DOHH2 (cell line): ENCODE measurements around the gene VPS13A.

Experiments
- H3F3A ChIP-seq: fragments of 200-600 bp; sonication (generic), shearing (Covaris generic); 2 replicates; pipeline ENCODE4 v1.6.0; 2016; ENCODE audit warnings: antibody characterized with exemption, mild to moderate bottlenecking; ENCODE audit not compliant: control insufficient read depth, insufficient read depth
- H3K27ac ChIP-seq: fragments of 200-600 bp; sonication (generic); 2 replicates; pipeline ENCODE4 v1.5.1; 2014; ENCODE audit warnings: low read depth, mild to moderate bottlenecking, low read length, moderate library complexity
- H3K27me3 ChIP-seq: fragments of 200-600 bp; sonication (generic); 2 replicates; pipeline ENCODE4 v1.6.1; 2014; ENCODE audit warnings: mild to moderate bottlenecking, low read length, mixed read lengths; ENCODE audit not compliant: control insufficient read depth
- H3K36me3 ChIP-seq: fragments of 200-600 bp; sonication (generic); 2 replicates; pipeline ENCODE4 v1.6.1; 2014; ENCODE audit warnings: mild to moderate bottlenecking, low read length, moderate library complexity, mixed read lengths; ENCODE audit not compliant: control insufficient read depth
- H3K4me1 ChIP-seq: fragments of 200-600 bp; sonication (generic); 2 replicates; pipeline ENCODE4 v1.6.1; 2014; ENCODE audit warnings: mild to moderate bottlenecking, low read length, mixed read lengths; ENCODE audit not compliant: control insufficient read depth
- H3K4me2 ChIP-seq: fragments of 200-600 bp; sonication (generic); 2 replicates; pipeline ENCODE4 v1.6.0; 2014; ENCODE audit warnings: mild to moderate bottlenecking, low read length, moderate library complexity
- H3K4me3 ChIP-seq: fragments of 200-600 bp; sonication (generic); 2 replicates; pipeline ENCODE4 v1.5.1; 2014; ENCODE audit warnings: mild to moderate bottlenecking, low read length, mixed read lengths
- H3K79me2 ChIP-seq: fragments of 200-600 bp; sonication (generic); 2 replicates; pipeline ENCODE4 v1.6.1; 2014; ENCODE audit warnings: mild to moderate bottlenecking, low read length, mixed read lengths; ENCODE audit not compliant: control insufficient read depth
- H3K9me2 ChIP-seq: fragments of 200-600 bp; sonication (generic); replicated peaks from 2 replicates; pipeline ENCODE4 v1.6.1; 2014; ENCODE audit warnings: mild to moderate bottlenecking, low read length, mixed read lengths; ENCODE audit not compliant: control insufficient read depth
- H3K9me3 ChIP-seq: fragments of 200-600 bp; sonication (generic); 2 replicates; pipeline ENCODE4 v1.6.1; 2014; ENCODE audit warnings: antibody characterized with exemption, low read length, mixed read lengths; ENCODE audit not compliant: control insufficient read depth, insufficient read depth
- H4K20me1 ChIP-seq: fragments of 200-600 bp; sonication (generic); 2 replicates; pipeline ENCODE4 v1.6.0; 2014; ENCODE audit warnings: low read depth, mild to moderate bottlenecking, antibody characterized with exemption, low read length, moderate library complexity; ENCODE audit not compliant: control insufficient read depth, insufficient read depth
- EZH2phosphoT487 ChIP-seq: fragments of 200-600 bp; sonication (generic); IDR thresholded peaks from 2 replicates; pipeline ENCODE4 v1.6.1; 2017; ENCODE audit warnings: borderline replicate concordance, mild to moderate bottlenecking, antibody characterized with exemption, low read length, moderate library complexity, mixed read lengths
- TF ChIP-seq, protein P1 (sequence below): fragments of 200-600 bp; sonication (generic); IDR thresholded peaks from one replicate; pipeline ENCODE4 v1.5.1; 2014; ENCODE audit warnings: antibody characterized with exemption, mild to moderate bottlenecking, low read depth, low read length; ENCODE audit not compliant: poor library complexity, severe bottlenecking

Gene VPS13A

DNA sequence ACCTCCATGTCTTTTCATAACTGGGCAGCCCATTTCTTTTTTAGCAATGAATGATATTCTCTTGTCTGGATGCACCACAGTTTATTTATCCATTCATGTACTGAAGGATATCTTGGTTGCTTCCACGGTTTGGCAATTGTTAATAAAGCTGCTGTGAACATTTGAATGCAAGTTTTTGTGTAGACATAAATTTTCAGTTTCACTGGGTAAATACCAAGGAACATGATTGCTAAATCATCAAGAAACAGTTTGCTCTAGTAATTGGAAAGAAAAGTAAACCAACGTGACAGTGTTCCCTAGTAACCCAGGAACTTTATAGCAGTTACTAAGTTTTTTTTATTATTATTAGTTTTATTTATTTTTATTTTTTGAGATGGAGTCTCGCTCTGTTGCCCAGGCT is 100.4 kb downstream of the VPS13A start:
- no peak for TF ChIP-seq EZH2phosphoT487
- TF ChIP-seq, protein P1, sequence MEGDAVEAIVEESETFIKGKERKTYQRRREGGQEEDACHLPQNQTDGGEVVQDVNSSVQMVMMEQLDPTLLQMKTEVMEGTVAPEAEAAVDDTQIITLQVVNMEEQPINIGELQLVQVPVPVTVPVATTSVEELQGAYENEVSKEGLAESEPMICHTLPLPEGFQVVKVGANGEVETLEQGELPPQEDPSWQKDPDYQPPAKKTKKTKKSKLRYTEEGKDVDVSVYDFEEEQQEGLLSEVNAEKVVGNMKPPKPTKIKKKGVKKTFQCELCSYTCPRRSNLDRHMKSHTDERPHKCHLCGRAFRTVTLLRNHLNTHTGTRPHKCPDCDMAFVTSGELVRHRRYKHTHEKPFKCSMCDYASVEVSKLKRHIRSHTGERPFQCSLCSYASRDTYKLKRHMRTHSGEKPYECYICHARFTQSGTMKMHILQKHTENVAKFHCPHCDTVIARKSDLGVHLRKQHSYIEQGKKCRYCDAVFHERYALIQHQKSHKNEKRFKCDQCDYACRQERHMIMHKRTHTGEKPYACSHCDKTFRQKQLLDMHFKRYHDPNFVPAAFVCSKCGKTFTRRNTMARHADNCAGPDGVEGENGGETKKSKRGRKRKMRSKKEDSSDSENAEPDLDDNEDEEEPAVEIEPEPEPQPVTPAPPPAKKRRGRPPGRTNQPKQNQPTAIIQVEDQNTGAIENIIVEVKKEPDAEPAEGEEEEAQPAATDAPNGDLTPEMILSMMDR: no peak
- H3F3A ChIP-seq: no peaks in the 10 kb centered on the region
- no peak overlapping the region for H3K4me3 ChIP-seq
- no peaks in the 10 kb centered on the region for H3K9me2 ChIP-seq
- H3K27me3 ChIP-seq: no peaks in the 10 kb centered on the region
- H3K9me3 ChIP-seq: no peaks in the 10 kb centered on the region
- no peak overlapping the region for H3K4me2 ChIP-seq
- no peak overlapping the region for H3K27ac ChIP-seq
- H3K36me3 ChIP-seq: peaks cover 8% of the 10 kb centered on the region
- no peaks in the 10 kb centered on the region for H3K79me2 ChIP-seq
- no peaks in the 10 kb centered on the region for H4K20me1 ChIP-seq
- no peaks in the 10 kb centered on the region for H3K4me1 ChIP-seq

DNA sequence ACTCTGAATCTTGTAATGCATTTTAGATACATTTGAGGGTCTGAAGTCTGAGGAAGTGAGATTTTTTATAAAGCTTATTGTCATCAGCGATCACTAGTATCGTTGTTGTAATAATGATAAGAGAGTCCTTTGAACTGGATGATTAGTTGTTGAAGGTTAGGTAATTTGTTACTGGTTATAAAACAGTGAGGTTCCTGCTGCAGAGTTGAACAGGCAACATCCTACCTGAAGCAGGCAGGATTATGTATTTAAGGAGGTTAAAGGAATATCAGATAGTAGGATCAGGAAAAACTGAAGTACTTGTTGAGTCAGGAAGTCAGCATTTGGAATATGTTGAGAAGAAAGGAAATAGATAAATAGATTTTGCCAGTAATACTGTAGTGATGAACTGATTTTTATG is 106.7 kb downstream of the VPS13A start:
- TF ChIP-seq, protein P1: no peak
- no peak for TF ChIP-seq EZH2phosphoT487
- Histone ChIP-seq H3F3A (no peaks in the 10 kb centered on the region), H3K36me3 (peaks cover 28% of the 10 kb centered on the region), H3K9me3 (no peaks in the 10 kb centered on the region), H3K4me3 (no peak overlapping the region), H3K4me1 (no peaks in the 10 kb centered on the region), H4K20me1 (no peaks in the 10 kb centered on the region), H3K79me2 (no peaks in the 10 kb centered on the region), H3K27me3 (no peaks in the 10 kb centered on the region), H3K9me2 (no peaks in the 10 kb centered on the region), H3K4me2 (no peak overlapping the region), H3K27ac (no peak overlapping the region)

DNA sequence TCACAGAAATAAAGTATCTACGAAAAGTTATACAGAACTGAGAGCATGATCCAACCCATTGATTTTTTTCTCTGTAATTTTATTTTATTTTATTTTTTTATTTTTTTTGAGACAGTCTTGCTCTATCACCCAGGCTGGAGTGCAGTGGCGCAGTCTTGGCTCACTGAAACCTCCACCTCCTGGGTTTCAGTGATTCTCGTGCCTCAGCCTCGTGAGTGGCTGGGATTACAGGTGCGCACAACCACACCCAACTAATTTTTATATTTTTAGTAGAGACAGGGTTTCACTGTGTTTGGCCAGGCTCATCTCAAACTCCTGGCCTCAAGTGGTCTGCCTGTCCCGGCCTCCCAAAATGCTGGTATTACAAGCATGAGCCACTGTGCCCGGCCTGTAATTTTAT is 107.3 kb downstream of the VPS13A start:
- no peaks in the 10 kb centered on the region for H3F3A ChIP-seq
- no peak overlapping the region for H3K4me3 ChIP-seq
- no peak for TF ChIP-seq EZH2phosphoT487
- H3K4me2 ChIP-seq: no peak overlapping the region
- H3K9me3 ChIP-seq: no peaks in the 10 kb centered on the region
- H3K27ac ChIP-seq: no peak overlapping the region
- no peaks in the 10 kb centered on the region for H4K20me1 ChIP-seq
- no peaks in the 10 kb centered on the region for H3K9me2 ChIP-seq
- H3K36me3 ChIP-seq: peaks cover 28% of the 10 kb centered on the region
- H3K79me2 ChIP-seq: no peaks in the 10 kb centered on the region
- H3K27me3 ChIP-seq: no peaks in the 10 kb centered on the region
- H3K4me1 ChIP-seq: no peaks in the 10 kb centered on the region

DNA sequence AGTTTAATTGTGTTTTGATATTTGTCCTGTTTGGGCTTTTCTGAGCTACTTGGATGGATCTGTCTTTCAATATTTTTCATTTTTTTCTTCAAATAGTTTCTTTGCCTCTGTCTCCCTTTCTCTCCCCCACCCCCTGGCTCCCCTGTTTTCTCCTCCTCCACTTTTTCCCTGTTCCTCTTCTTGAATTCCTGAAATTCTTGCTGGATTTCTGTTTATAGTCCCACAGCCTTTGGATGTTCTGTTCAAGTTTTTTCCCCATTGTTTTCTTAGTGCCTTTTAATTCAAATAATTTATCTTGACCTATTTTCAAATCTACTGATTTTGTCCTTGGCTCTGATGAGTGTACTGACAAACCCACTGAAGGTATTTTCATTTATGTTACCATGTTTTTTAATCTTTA is 113.0 kb downstream of the VPS13A start:
- TF ChIP-seq, protein P1: no peak
- TF ChIP-seq EZH2phosphoT487: no peak
- Histone ChIP-seq H3F3A (no peaks in the 10 kb centered on the region), H3K4me3 (no peak overlapping the region), H4K20me1 (no peaks in the 10 kb centered on the region), H3K27ac (no peak overlapping the region), H3K9me3 (no peaks in the 10 kb centered on the region), H3K27me3 (no peaks in the 10 kb centered on the region), H3K79me2 (no peaks in the 10 kb centered on the region), H3K4me2 (no peak overlapping the region), H3K4me1 (no peaks in the 10 kb centered on the region), H3K9me2 (no peaks in the 10 kb centered on the region), H3K36me3 (peaks cover 11% of the 10 kb centered on the region)
